ENCODE results near the gene NDUFAF2.
"Not testable (repeated sequence)": the region's sequence is repeated elsewhere in the genome, so short reads cannot be mapped to it uniquely, and the experiment has no call there.

NDUFAF2 gene

GRCh38 chr5:60993425-60993824, 48.4 kb downstream of the NDUFAF2 start:
- no peak for DNase-seq (ENCODE audit: low read depth in 3 of 3)

- DNase-seq (ENCODE audit: low read depth in 3 of 3): no peak
Measured at GRCh38 chr5:60993875-60994571, 49.0 kb downstream of the NDUFAF2 start.

- DNase-seq (ENCODE audit: low read depth in 3 of 3): no peak
Measured at GRCh38 chr5:60996368-60996767, 51.4 kb downstream of the NDUFAF2 start.

GRCh38 chr5:60997721-60998120, 52.7 kb downstream of the NDUFAF2 start:
- no peak for DNase-seq (ENCODE audit: low read depth in 3 of 3)

- no peak for DNase-seq (ENCODE audit: low read depth in 3 of 3)
Measured at GRCh38 chr5:61000887-61001286, 55.9 kb downstream of the NDUFAF2 start.

- DNase-seq (ENCODE audit: low read depth in 3 of 3): no peak
Measured at GRCh38 chr5:61001647-61002046, 56.6 kb downstream of the NDUFAF2 start.

- no peak for DNase-seq (ENCODE audit: low read depth in 3 of 3)
Measured at GRCh38 chr5:61002611-61003355, 57.8 kb downstream of the NDUFAF2 start.

- no peak for DNase-seq (ENCODE audit: low read depth in 3 of 3)
Measured at GRCh38 chr5:61004448-61004847, 59.4 kb downstream of the NDUFAF2 start.

- DNase-seq (ENCODE audit: low read depth in 3 of 3): no peak
Measured at GRCh38 chr5:61009907-61010306, 64.9 kb downstream of the NDUFAF2 start.

GRCh38 chr5:61010467-61011454, 65.8 kb downstream of the NDUFAF2 start:
- no peak for DNase-seq (ENCODE audit: low read depth in 3 of 3)

GRCh38 chr5:61018062-61018461, 73.1 kb downstream of the NDUFAF2 start:
- no peak for DNase-seq (ENCODE audit: low read depth in 3 of 3)

- DNase-seq (ENCODE audit: low read depth in 3 of 3): no peak
Measured at GRCh38 chr5:61019642-61020041, 74.6 kb downstream of the NDUFAF2 start.

- no peak for DNase-seq (ENCODE audit: low read depth in 3 of 3)
Measured at GRCh38 chr5:61020415-61020814, 75.4 kb downstream of the NDUFAF2 start.

GRCh38 chr5:61023131-61023530, 78.1 kb downstream of the NDUFAF2 start:
- no peak for DNase-seq (ENCODE audit: low read depth in 3 of 3)

GRCh38 chr5:61026004-61026403, 81.0 kb downstream of the NDUFAF2 start:
- DNase-seq (ENCODE audit: low read depth in 3 of 3): no peak

GRCh38 chr5:61028382-61028781, 83.4 kb downstream of the NDUFAF2 start:
- DNase-seq (ENCODE audit: low read depth in 3 of 3): no peak

- no peak for DNase-seq (ENCODE audit: low read depth in 3 of 3)
Measured at GRCh38 chr5:61029456-61030162, 84.6 kb downstream of the NDUFAF2 start.

GRCh38 chr5:61030163-61030482, 85.1 kb downstream of the NDUFAF2 start:
- DNase-seq (ENCODE audit: low read depth in 3 of 3): no peak

- DNase-seq (ENCODE audit: low read depth in 3 of 3): not testable (repeated sequence)
Measured at GRCh38 chr5:61031301-61031700, 86.3 kb downstream of the NDUFAF2 start.

GRCh38 chr5:61044545-61044944, 99.5 kb downstream of the NDUFAF2 start:
- DNase-seq (ENCODE audit: low read depth in 3 of 3): no peak

- DNase-seq (ENCODE audit: low read depth in 3 of 3): no peak
Measured at GRCh38 chr5:61047346-61047745, 102.3 kb downstream of the NDUFAF2 start.

GRCh38 chr5:61048534-61048933, 103.5 kb downstream of the NDUFAF2 start:
- no peak for DNase-seq (ENCODE audit: low read depth in 3 of 3)
